ENCODE results near the gene POLD3.

Gene POLD3

GRCh38 chr11:74672332-74672955 is 80.1 kb downstream of the POLD3 start:
- DNase-seq (ENCODE audit: low read depth): peak; percentile 29
- no peak overlapping the region for H3K4me3 ChIP-seq (ENCODE audit: low read length)
- no peak for TF ChIP-seq CTCF (conservative IDR thresholded peaks at IDR 0.05; ENCODE audit: low read length)

- peak; percentile 98 for DNase-seq (ENCODE audit: low read depth)
- no peak overlapping the region for H3K4me3 ChIP-seq (ENCODE audit: low read length)
- TF ChIP-seq CTCF (conservative IDR thresholded peaks at IDR 0.05; ENCODE audit: low read length): no peak
Measured at GRCh38 chr11:74672956-74673692, 80.7 kb downstream of the POLD3 start.

- no peak for TF ChIP-seq CTCF (conservative IDR thresholded peaks at IDR 0.05; ENCODE audit: low read length)
- no peak overlapping the region for H3K4me3 ChIP-seq (ENCODE audit: low read length)
Measured at GRCh38 chr11:74673693-74674360, 81.4 kb downstream of the POLD3 start.

GRCh38 chr11:74675761-74676160 is 83.4 kb downstream of the POLD3 start:
- TF ChIP-seq CTCF (conservative IDR thresholded peaks at IDR 0.05; ENCODE audit: low read length): no peak
- no peak overlapping the region for H3K4me3 ChIP-seq (ENCODE audit: low read length)
- DNase-seq (ENCODE audit: low read depth): no peak

More at GRCh38 chr11:74673693-74674360, 81.4 kb downstream of the POLD3 start:
- no peak for DNase-seq (ENCODE audit: low read depth)

- no peak for TF ChIP-seq CTCF (conservative IDR thresholded peaks at IDR 0.05; ENCODE audit: low read length)
Measured at GRCh38 chr11:74676596-74676995, 84.2 kb downstream of the POLD3 start.

GRCh38 chr11:74677131-74677530 is 84.7 kb downstream of the POLD3 start:
- DNase-seq (ENCODE audit: low read depth): no peak
- TF ChIP-seq CTCF (conservative IDR thresholded peaks at IDR 0.05; ENCODE audit: low read length): no peak
- no peak overlapping the region for H3K4me3 ChIP-seq (ENCODE audit: low read length)

More at GRCh38 chr11:74676596-74676995, 84.2 kb downstream of the POLD3 start:
- no peak for DNase-seq (ENCODE audit: low read depth)
- H3K4me3 ChIP-seq (ENCODE audit: low read length): no peak overlapping the region
